HepG2 (cell line): Measurements from ENCODE around the gene SLC7A10.
"Not testable (repeated sequence)": the region's sequence is repeated elsewhere in the genome, so short reads cannot be mapped to it uniquely, and the experiment has no call there.

ENCODE experiments used
- JUN ChIP-seq: sonication (generic); formaldehyde crosslinking; IDR thresholded peaks from 2 replicates; pipeline ENCODE4 v1.4.0; 2020; ENCODE audit warnings: mild to moderate bottlenecking, missing genetic modification reagents
- ZNF350 ChIP-seq: sonication (generic); formaldehyde crosslinking; IDR thresholded peaks from 2 replicates; pipeline ENCODE4 v1.4.0; 2020; ENCODE audit warnings: mild to moderate bottlenecking, low read depth, missing genetic modification reagents, borderline replicate concordance
- ZNF644 ChIP-seq: IDR thresholded peaks from 2 replicates; pipeline ENCODE4 v1.6.1; 2016; ENCODE audit warnings: low read depth

DNA sequence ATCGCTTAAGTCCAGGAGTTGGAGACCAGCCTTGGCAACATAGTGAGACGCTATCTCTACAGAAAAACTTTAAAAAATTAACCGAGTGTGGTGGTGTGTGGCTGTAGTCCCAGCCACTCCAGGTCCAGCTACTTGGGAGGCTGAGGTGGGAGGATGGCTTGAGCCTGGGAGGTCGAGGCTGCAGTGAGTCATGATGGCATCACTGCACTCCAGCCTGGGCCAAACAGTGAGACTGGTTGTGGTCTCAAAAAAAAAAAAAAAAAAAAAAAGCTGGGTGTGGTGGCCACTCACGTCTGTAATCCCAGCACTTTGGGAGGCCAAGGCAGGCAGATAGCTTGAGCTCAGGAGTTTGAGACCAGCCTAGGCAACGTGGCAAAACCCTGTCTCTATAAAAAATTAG lies 59.6 kb downstream of the SLC7A10 start:
- TF ChIP-seq ZNF644 (CRISPR knock-in tag); ZNF350; JUN (CRISPR knock-in tag): not testable (repeated sequence)
